Kasumi-1 (cell line): ENCODE results near the gene PEX11B.

ENCODE experiments used
- DNase-seq, 2 experiments: peaks; one replicate each; lab custom pipeline; 2025; lab: John Stamatoyannopoulos, UW

PEX11B gene

GRCh38 chr1:145871994-145872924 is 46.3 kb downstream of the PEX11B start:
- DNase-seq, result peak; percentile 62 to 64

DNA sequence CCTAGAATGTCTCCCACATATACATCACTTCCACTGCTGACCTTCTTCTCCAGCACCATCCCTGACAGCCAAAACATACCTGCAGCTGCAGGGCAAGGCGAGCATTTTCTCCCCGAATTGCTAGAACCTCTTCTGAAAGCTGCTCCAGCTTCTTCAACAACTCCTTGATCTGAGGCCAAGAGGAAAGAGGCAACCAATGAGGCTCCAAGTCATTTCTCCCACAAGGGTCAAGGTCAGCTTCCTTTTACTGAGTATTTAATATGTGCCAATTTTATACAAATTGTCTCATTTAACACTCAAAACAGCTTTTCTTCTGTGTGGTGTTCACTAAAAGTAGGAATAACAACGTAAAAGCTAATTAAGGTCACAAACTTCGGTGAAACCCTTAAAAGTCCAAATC is 50.3 kb downstream of the PEX11B start:
- no peak for DNase-seq

DNA sequence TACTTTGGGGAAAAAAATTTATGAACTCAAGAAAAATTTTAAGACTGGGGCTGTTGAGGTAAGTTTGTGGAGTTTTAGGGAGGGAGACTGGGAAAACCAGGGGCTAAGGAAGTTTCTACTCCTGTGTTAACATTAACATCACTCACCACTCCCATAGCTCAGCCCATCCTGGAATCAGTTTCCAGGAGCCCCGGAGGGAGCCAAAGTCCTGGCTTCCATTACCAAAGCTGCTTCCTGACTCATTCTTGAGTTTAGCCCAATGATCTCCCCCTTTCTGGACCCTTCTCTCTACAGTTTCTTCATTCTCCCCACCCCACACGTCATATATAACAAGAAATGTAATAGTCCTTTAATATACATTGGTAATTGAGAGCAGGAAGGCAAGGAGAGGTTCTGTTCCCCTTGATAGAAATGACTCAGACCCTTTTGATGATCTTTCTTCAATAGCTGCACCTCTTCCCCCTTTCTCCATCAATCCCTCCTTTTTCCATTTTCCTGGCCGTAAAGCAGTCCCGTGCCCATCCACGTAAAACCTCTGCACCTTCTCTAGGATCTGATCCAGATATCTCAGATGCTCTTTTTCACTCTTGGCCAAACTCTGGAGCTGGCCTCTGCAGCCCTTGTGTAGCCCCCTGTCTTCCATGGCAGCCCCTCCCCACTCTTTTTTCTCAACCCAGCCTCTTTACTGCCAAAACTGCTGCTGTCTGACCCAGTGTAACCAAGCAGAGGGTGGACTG is 55.1 kb downstream of the PEX11B start:
- no peak for DNase-seq
